ENCODE results near the gene PPBP.
"Not testable (repeated sequence)": the region's sequence is repeated elsewhere in the genome, so short reads cannot be mapped to it uniquely, and the experiment has no call there.

PPBP gene

DNA sequence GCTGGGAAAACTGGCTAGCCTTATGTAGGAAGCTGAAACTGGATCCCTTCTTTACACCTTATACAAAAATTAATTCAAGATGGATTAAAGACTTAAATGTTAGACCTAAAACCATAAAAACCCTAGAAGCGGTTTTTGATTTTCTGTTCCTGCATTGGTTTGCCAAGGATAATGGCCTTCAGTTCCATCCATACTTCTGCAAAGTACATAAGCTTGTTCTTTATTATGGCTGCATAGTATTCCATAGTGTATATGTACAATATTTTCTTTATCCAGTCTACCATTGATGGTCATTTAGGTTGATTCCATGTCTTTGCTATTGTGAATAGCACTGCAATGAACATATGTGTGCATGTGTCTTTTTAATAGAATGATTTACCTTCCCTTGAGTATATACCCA, 28.9 kb downstream of the PPBP start:
- not testable (repeated sequence) for H3K27ac ChIP-seq, H3K4me3 ChIP-seq

DNA sequence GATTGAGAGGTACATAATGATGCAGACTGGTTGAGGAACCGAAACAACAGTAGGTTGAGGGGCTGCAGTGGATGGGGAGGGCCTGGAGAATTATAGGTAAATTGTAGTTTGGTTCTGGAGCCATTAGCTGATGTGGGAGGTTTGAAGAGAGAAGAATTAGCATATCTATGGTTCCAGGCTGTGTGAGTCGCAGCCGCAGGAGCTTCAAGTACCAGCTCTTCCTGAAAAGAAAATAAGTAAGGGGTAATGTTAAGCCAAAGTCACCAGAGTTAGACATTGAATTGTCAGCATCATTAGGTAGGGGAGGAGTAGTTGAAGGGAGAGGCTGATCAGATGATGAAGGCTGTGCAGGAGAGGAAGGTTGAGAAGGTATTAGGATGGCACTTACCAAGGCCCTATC, 35.6 kb downstream of the PPBP start:
- Histone ChIP-seq H3K27ac (no peak overlapping the region), H3K4me3 (no peak overlapping the region)

DNA sequence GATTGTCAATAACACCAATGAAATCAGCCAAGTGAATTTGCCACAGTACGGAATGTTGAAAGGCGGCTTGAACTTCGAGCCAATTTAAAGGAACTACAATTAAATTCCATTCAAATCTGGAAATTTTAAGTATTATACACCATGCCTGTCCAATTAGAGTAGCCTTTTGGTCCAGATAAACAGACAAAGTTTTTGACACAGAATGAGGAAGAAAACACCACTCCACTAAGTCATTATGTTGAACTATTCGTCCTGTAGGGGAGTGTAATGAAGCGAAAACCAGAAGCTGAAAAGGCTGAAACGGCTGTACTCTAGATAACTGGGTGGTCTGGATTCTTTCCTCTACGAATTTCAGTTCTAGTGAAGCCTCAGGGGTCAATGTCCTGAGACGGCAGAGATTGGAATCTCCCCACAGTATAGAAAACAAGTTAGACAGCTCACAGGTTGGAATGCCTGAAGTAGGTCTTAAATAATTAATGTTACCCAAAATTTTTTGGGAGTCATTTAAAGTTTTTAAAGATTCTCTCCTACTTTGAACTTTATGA, 37.5 kb downstream of the PPBP start:
- H3K4me3 ChIP-seq, H3K27ac ChIP-seq: not testable (repeated sequence)

DNA sequence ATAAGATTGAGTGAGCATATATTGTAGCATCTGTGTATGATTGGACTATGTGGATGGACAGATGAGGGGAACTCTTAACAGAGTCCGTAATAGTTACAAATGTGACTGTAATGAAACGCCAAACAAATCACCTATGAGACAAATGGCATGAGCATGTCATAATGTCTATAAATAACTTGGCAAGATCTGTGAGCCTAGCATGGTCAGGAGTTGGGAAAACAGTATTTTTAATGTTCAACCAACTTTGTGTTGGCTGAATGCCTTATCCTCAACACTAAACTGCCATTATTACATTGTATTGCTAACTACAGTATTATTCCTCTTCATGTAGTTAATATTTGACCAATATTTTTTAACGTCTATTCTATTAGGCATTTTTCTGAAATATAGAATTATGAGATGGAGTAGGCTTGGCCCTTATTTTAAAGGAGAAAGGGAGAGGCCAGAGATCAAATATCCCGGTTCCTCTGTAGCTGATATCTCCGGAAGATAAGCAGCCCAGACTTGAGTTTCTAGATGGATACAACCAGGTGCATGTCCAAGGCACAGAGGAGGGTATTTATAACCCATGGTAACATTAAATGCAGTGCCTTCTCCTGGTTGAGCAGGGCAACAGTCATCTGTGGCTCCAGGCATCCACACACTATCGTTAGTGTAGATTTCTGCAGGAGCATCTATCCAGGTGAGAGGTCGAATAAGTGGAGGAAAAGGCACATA, 38.8 kb downstream of the PPBP start:
- no peak overlapping the region for H3K27ac ChIP-seq
- no peak overlapping the region for H3K4me3 ChIP-seq

DNA sequence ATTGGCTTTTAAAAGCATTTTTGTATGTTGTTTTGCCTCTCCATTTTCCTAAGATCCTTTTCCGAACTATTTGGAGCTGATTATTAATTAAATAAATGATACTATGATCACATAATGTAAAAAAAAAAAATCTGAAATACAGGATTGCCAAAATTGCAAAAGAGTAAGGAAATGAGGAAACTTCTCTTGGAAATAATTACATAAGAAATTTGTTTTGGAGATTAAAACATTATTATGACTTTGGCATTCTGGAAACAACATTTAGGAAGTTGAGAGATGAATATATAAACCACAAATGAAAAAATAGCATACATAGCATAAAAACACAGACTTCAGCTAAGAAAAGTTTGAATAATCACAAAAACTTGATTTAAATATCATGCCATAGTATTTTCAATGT, 39.7 kb downstream of the PPBP start:
- Histone ChIP-seq H3K4me3 (no peak overlapping the region), H3K27ac (no peak overlapping the region)

- no peak overlapping the region for H3K27ac ChIP-seq
- no peak overlapping the region for H3K4me3 ChIP-seq
These were observed 40.6 kb downstream of the PPBP start for GRCh38 chr4:73947239-73947985.

DNA sequence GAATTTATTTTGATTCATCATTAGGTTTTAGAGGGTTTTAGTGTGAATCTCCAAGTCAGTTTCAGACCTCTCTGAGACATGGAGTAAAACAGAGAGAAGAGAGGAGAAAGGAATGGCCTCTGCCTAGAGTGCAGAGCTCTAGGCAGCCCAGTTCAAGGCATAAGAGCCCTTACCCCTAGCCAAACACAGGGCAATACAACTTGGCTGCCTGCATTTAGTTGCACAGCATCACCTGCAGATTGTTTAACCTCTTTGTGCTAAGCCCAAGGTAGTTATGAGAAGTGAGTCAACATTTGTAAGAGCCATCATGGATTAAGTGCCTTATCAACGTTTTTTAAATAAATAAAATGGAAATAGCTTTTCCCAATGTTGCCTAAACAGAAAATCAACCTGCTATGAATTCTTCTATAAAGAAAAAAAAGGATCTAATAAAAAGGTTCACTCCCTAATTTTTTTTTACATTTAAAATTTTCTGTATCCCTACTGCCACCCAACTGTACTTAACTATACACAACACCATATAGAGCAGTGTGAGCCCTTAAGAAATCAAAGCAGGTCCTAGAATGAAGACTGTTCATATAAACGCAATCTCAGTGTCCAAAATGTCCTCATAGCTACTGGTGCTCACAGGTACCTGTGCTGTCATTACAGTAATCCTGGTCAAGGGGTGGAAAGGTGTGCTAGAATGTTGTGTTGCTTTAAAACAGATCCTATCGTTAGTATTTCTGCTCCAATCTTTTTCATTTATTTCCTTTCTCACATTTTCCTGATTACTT, 42.1 kb downstream of the PPBP start:
- H3K27ac ChIP-seq = no peak overlapping the region
- no peak overlapping the region for H3K4me3 ChIP-seq

DNA sequence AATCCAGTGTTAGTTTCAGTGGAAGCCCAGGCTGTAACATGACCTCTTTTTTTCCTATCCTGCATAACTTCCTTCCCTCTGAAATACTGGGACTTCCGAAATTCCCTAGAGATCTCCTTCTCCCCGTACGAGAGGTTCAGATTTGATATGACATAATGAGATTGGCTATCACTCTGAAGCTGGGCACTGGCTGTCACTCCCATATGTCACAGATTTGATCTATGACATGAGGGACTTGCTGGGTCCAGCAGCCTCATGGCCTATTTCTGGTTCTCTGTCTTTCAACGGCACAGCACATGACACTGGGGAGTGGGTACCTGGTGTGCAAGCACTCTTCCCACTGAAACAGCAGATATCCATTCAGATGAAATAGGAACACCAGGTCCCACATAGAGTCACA, 42.9 kb downstream of the PPBP start:
- H3K27ac ChIP-seq = no peak overlapping the region
- H3K4me3 ChIP-seq = no peak overlapping the region

- Histone ChIP-seq H3K27ac (no peak overlapping the region), H3K4me3 (peak overlapping the region in 4 of 7 experiments; percentile 11 to 26 (median 16))
These were observed 43.7 kb downstream of the PPBP start for GRCh38 chr4:73944061-73944875.

- H3K4me3 ChIP-seq = no peak overlapping the region
- H3K27ac ChIP-seq = no peak overlapping the region
These were observed 44.4 kb downstream of the PPBP start for GRCh38 chr4:73943555-73943954.

- Histone ChIP-seq H3K4me3 (no peak overlapping the region), H3K27ac (no peak overlapping the region)
These were observed 51.0 kb downstream of the PPBP start for GRCh38 chr4:73936969-73937368.

Data from skin epidermis (tissue), 12 donors.